HEK293 (cell line): ENCODE results near the gene RCAN2.

ENCODE experiments used
- GLI4 ChIP-seq: fragments of 450-650 bp; formaldehyde crosslinking; IDR thresholded peaks from 2 replicates; pipeline ENCODE4 v1.5.1; 2016; ENCODE audit warnings: missing biosample characterization, missing genetic modification characterization
- KLF10 ChIP-seq: fragments of 450-650 bp; IDR thresholded peaks from 2 replicates; pipeline ENCODE4 v1.5.1; 2018; ENCODE audit warnings: missing biosample characterization, mild to moderate bottlenecking, missing genetic modification characterization
- OSR2 ChIP-seq: fragments of 450-650 bp; formaldehyde crosslinking; IDR thresholded peaks from 2 replicates; pipeline ENCODE4 v1.5.1; 2016; ENCODE audit warnings: missing biosample characterization, missing genetic modification characterization
- REPIN1 ChIP-seq: fragments of 450-650 bp; formaldehyde crosslinking; IDR thresholded peaks from 2 replicates; pipeline ENCODE4 v1.5.1; 2017; ENCODE audit warnings: missing biosample characterization, missing genetic modification characterization, low read depth
- SP7 ChIP-seq: fragments of 450-650 bp; formaldehyde crosslinking; IDR thresholded peaks from 2 replicates; pipeline ENCODE4 v1.5.1; 2016; ENCODE audit warnings: missing biosample characterization, missing genetic modification characterization
- TRIM28 ChIP-seq: IDR thresholded peaks from 2 replicates; pipeline ENCODE4 v1.6.1; 2011; ENCODE audit warnings: low read length, control low read depth, borderline replicate concordance
- ZBTB17 ChIP-seq: fragments of 450-650 bp; formaldehyde crosslinking; IDR thresholded peaks from 2 replicates; pipeline ENCODE4 v1.5.1; 2016; ENCODE audit warnings: missing biosample characterization, missing genetic modification characterization
- ZEB2 ChIP-seq: fragments of 450-650 bp; formaldehyde crosslinking; IDR thresholded peaks from 2 replicates; pipeline ENCODE4 v1.5.1; 2016; ENCODE audit warnings: missing biosample characterization, missing genetic modification characterization
- ZFP3 ChIP-seq: fragments of 450-650 bp; formaldehyde crosslinking; IDR thresholded peaks from 2 replicates; pipeline ENCODE4 v1.5.1; 2016; ENCODE audit warnings: low read depth, missing biosample characterization, missing genetic modification characterization
- ZNF138 ChIP-seq: fragments of 450-650 bp; formaldehyde crosslinking; IDR thresholded peaks from 2 replicates; pipeline ENCODE4 v1.5.1; 2016; ENCODE audit warnings: missing biosample characterization, missing genetic modification characterization, borderline replicate concordance
- ZNF302 ChIP-seq: fragments of 450-650 bp; formaldehyde crosslinking; IDR thresholded peaks from 2 replicates; pipeline ENCODE4 v1.5.1; 2016; ENCODE audit warnings: missing biosample characterization, missing genetic modification characterization, low read depth
- ZNF324 ChIP-seq: fragments of 450-650 bp; formaldehyde crosslinking; IDR thresholded peaks from 2 replicates; pipeline ENCODE4 v1.5.1; 2016; ENCODE audit warnings: missing biosample characterization, missing genetic modification characterization
- ZNF394 ChIP-seq: fragments of 450-650 bp; formaldehyde crosslinking; IDR thresholded peaks from 2 replicates; pipeline ENCODE4 v1.5.1; 2016; ENCODE audit warnings: missing biosample characterization, missing genetic modification characterization, mild to moderate bottlenecking, moderate library complexity, borderline replicate concordance
- ZNF501 ChIP-seq: fragments of 450-650 bp; formaldehyde crosslinking; IDR thresholded peaks from 2 replicates; pipeline ENCODE4 v1.5.1; 2016; ENCODE audit warnings: missing biosample characterization, missing genetic modification characterization
- ZNF549 ChIP-seq: fragments of 450-650 bp; IDR thresholded peaks from 2 replicates; pipeline ENCODE4 v1.5.1; 2018; ENCODE audit warnings: missing biosample characterization, missing genetic modification characterization, mild to moderate bottlenecking, inconsistent platforms, moderate library complexity
- ZNF629 ChIP-seq: fragments of 450-650 bp; formaldehyde crosslinking; IDR thresholded peaks from 2 replicates; pipeline ENCODE4 v1.5.1; 2017; ENCODE audit warnings: missing biosample characterization, missing genetic modification characterization
- ZNF660 ChIP-seq: fragments of 450-650 bp; IDR thresholded peaks from 2 replicates; pipeline ENCODE4 v1.5.1; 2018; ENCODE audit warnings: missing biosample characterization, mild to moderate bottlenecking, missing genetic modification characterization
- ZNF792 ChIP-seq: fragments of 450-650 bp; formaldehyde crosslinking; IDR thresholded peaks from 2 replicates; pipeline ENCODE4 v1.5.1; 2016; ENCODE audit warnings: missing biosample characterization, missing genetic modification characterization
- TF ChIP-seq, protein P1 (sequence below): fragments of 450-650 bp; formaldehyde crosslinking; IDR thresholded peaks from 2 replicates; pipeline ENCODE4 v1.5.1; 2016; ENCODE audit warnings: missing biosample characterization, missing genetic modification characterization
- TF ChIP-seq, protein P2 (sequence below): fragments of 450-650 bp; formaldehyde crosslinking; IDR thresholded peaks from 2 replicates; pipeline ENCODE4 v1.5.1; 2017; ENCODE audit warnings: missing biosample characterization, missing genetic modification characterization
- TF ChIP-seq, protein P3 (sequence below): fragments of 450-650 bp; formaldehyde crosslinking; IDR thresholded peaks from 2 replicates; pipeline ENCODE4 v1.5.1; 2016; ENCODE audit warnings: missing biosample characterization, missing genetic modification characterization
- TF ChIP-seq, protein P4 (sequence below): fragments of 450-650 bp; formaldehyde crosslinking; IDR thresholded peaks from 2 replicates; pipeline ENCODE4 v1.5.1; 2016; ENCODE audit warnings: missing biosample characterization, missing genetic modification characterization
- TF ChIP-seq, protein P5 (sequence below): fragments of 450-650 bp; formaldehyde crosslinking; IDR thresholded peaks from 2 replicates; pipeline ENCODE4 v1.5.1; 2016; ENCODE audit warnings: missing biosample characterization, missing genetic modification characterization, low read depth
- TF ChIP-seq, protein P6 (sequence below): fragments of 450-650 bp; formaldehyde crosslinking; IDR thresholded peaks from 2 replicates; pipeline ENCODE4 v1.5.1; 2016; ENCODE audit warnings: missing biosample characterization, missing genetic modification characterization
- TF ChIP-seq, protein P7 (sequence below): fragments of 450-650 bp; formaldehyde crosslinking; IDR thresholded peaks from 2 replicates; pipeline ENCODE4 v1.5.1; 2016; ENCODE audit warnings: missing biosample characterization, missing genetic modification characterization, borderline replicate concordance

The RCAN2 gene

DNA sequence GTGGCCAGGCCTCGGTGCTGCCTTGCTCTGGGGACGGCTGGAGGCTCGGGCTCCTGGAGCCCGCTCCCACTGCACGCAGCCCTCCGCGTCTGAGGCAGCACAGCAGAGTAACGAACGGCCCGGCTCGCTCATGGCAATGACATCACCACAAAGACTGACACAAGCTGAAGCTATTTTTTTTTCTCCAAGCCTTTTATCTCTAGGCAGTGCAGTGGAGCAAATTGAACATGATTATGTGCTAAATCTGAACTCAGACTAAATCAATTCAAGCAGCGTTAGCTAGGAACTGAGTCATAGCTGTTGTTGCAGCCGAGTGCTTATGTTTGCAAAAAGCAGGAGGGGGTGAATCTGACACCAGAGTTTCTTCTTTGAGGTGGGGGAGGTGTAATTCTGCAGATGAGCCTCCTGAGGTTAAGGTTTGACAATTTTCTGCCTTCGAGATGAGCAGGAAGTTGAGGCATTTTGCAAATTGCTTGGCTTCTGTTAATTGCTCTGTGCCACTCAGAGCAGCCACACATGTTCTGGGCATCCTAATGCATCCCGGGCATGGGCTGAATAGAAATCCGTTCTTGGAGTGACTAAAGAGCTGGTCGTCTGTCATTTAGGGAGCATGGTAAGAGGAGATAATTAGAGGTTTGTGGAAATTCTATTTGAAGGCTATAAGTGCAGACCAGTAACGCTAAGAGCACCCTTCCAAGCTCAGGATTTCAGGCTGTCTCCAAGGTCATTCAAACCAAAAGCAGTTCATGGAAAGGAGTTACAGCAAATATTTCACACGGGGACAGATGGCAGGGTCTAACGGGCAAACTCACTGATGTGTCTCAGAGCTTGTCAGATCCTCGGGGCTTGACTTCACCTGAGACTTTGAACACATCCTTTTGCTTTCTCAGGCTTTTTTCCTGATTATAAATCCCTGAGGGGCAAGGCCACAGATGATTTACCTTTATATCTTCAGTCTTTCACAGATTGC, 165.4 kb downstream of the RCAN2 start (continued):
- TF ChIP-seq ZEB2 (tag by site-specific recombination) (peak; percentile 80), OSR2 (tag by site-specific recombination) (peak; percentile 63), ZNF394 (tag by site-specific recombination) (peak; percentile 54; the same call in 1 of the 2 replicates), SP7 (tag by site-specific recombination) (peak; percentile 96), ZNF501 (tag by site-specific recombination) (0 out of 2 replicates have a peak, but pooled peaks have one; percentile 41), KLF10 (tag by site-specific recombination) (no peak), ZNF629 (tag by site-specific recombination) (peak; percentile 94), ZNF549 (tag by site-specific recombination) (peak; percentile 63; the same call in 1 of the 2 replicates), ZNF138 (no peak), REPIN1 (tag by site-specific recombination) (no peak), ZNF660 (peak; percentile 82), ZFP3 (tag by site-specific recombination) (no peak), ZNF792 (tag by site-specific recombination) (no peak), ZNF324 (tag by site-specific recombination) (no peak), ZNF302 (tag by site-specific recombination) (no peak), ZBTB17 (peak; percentile 96), GLI4 (tag by site-specific recombination) (no peak), TRIM28 (peak; percentile 97)
- TF ChIP-seq, protein P1, sequence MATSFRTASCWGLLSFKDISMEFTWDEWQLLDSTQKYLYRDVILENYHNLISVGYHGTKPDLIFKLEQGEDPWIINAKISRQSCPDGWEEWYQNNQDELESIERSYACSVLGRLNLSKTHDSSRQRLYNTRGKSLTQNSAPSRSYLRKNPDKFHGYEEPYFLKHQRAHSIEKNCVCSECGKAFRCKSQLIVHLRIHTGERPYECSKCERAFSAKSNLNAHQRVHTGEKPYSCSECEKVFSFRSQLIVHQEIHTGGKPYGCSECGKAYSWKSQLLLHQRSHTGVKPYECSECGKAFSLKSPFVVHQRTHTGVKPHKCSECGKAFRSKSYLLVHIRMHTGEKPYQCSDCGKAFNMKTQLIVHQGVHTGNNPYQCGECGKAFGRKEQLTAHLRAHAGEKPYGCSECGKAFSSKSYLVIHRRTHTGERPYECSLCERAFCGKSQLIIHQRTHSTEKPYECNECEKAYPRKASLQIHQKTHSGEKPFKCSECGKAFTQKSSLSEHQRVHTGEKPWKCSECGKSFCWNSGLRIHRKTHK, result no peak
- TF ChIP-seq, protein P2, sequence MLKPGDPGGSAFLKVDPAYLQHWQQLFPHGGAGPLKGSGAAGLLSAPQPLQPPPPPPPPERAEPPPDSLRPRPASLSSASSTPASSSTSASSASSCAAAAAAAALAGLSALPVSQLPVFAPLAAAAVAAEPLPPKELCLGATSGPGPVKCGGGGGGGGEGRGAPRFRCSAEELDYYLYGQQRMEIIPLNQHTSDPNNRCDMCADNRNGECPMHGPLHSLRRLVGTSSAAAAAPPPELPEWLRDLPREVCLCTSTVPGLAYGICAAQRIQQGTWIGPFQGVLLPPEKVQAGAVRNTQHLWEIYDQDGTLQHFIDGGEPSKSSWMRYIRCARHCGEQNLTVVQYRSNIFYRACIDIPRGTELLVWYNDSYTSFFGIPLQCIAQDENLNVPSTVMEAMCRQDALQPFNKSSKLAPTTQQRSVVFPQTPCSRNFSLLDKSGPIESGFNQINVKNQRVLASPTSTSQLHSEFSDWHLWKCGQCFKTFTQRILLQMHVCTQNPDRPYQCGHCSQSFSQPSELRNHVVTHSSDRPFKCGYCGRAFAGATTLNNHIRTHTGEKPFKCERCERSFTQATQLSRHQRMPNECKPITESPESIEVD, result peak; percentile 64
- TF ChIP-seq, protein P3, sequence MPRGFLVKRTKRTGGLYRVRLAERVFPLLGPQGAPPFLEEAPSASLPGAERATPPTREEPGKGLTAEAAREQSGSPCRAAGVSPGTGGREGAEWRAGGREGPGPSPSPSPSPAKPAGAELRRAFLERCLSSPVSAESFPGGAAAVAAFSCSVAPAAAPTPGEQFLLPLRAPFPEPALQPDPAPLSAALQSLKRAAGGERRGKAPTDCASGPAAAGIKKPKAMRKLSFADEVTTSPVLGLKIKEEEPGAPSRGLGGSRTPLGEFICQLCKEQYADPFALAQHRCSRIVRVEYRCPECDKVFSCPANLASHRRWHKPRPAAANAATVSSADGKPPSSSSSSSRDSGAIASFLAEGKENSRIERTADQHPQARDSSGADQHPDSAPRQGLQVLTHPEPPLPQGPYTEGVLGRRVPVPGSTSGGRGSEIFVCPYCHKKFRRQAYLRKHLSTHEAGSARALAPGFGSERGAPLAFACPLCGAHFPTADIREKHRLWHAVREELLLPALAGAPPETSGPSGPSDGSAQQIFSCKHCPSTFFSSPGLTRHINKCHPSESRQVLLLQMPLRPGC (tag by site-specific recombination), result peak; percentile 83
- TF ChIP-seq, protein P4, sequence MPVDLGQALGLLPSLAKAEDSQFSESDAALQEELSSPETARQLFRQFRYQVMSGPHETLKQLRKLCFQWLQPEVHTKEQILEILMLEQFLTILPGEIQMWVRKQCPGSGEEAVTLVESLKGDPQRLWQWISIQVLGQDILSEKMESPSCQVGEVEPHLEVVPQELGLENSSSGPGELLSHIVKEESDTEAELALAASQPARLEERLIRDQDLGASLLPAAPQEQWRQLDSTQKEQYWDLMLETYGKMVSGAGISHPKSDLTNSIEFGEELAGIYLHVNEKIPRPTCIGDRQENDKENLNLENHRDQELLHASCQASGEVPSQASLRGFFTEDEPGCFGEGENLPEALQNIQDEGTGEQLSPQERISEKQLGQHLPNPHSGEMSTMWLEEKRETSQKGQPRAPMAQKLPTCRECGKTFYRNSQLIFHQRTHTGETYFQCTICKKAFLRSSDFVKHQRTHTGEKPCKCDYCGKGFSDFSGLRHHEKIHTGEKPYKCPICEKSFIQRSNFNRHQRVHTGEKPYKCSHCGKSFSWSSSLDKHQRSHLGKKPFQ (tag by site-specific recombination), result no peak
- TF ChIP-seq, protein P5, sequence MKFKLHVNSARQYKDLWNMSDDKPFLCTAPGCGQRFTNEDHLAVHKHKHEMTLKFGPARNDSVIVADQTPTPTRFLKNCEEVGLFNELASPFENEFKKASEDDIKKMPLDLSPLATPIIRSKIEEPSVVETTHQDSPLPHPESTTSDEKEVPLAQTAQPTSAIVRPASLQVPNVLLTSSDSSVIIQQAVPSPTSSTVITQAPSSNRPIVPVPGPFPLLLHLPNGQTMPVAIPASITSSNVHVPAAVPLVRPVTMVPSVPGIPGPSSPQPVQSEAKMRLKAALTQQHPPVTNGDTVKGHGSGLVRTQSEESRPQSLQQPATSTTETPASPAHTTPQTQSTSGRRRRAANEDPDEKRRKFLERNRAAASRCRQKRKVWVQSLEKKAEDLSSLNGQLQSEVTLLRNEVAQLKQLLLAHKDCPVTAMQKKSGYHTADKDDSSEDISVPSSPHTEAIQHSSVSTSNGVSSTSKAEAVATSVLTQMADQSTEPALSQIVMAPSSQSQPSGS, result peak; percentile 94
- TF ChIP-seq, protein P6, sequence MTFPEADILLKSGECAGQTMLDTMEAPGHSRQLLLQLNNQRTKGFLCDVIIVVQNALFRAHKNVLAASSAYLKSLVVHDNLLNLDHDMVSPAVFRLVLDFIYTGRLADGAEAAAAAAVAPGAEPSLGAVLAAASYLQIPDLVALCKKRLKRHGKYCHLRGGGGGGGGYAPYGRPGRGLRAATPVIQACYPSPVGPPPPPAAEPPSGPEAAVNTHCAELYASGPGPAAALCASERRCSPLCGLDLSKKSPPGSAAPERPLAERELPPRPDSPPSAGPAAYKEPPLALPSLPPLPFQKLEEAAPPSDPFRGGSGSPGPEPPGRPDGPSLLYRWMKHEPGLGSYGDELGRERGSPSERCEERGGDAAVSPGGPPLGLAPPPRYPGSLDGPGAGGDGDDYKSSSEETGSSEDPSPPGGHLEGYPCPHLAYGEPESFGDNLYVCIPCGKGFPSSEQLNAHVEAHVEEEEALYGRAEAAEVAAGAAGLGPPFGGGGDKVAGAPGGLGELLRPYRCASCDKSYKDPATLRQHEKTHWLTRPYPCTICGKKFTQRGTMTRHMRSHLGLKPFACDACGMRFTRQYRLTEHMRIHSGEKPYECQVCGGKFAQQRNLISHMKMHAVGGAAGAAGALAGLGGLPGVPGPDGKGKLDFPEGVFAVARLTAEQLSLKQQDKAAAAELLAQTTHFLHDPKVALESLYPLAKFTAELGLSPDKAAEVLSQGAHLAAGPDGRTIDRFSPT (tag by site-specific recombination), result peak; percentile 77
- TF ChIP-seq, protein P7, sequence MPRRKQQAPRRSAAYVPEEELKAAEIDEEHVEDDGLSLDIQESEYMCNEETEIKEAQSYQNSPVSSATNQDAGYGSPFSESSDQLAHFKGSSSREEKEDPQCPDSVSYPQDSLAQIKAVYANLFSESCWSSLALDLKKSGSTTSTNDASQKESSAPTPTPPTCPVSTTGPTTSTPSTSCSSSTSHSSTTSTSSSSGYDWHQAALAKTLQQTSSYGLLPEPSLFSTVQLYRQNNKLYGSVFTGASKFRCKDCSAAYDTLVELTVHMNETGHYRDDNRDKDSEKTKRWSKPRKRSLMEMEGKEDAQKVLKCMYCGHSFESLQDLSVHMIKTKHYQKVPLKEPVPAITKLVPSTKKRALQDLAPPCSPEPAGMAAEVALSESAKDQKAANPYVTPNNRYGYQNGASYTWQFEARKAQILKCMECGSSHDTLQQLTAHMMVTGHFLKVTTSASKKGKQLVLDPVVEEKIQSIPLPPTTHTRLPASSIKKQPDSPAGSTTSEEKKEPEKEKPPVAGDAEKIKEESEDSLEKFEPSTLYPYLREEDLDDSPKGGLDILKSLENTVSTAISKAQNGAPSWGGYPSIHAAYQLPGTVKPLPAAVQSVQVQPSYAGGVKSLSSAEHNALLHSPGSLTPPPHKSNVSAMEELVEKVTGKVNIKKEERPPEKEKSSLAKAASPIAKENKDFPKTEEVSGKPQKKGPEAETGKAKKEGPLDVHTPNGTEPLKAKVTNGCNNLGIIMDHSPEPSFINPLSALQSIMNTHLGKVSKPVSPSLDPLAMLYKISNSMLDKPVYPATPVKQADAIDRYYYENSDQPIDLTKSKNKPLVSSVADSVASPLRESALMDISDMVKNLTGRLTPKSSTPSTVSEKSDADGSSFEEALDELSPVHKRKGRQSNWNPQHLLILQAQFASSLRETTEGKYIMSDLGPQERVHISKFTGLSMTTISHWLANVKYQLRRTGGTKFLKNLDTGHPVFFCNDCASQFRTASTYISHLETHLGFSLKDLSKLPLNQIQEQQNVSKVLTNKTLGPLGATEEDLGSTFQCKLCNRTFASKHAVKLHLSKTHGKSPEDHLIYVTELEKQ (tag by site-specific recombination), result no peak
- TF ChIP-seq, all 188 proteins: peak for 35
